Sigmoid colon (tissue), 7 donors: Measurements from ENCODE around the gene AHNAK2. TPM values are rescaled to one million over a fixed set of nuclear protein-coding genes. Genes with fewer than 3 reads are reported as not detected.

Source experiments
- DNase-seq: peaks from one replicate; pipeline ENCODE4 v3.0.0-alpha.2; 2019
- H3K27ac ChIP-seq, 4 donors: fragments of 200-600 bp; sonication (generic); one replicate each; pipeline ENCODE4 v1.5.1; 2016 to 2019; ENCODE audit warnings: mild to moderate bottlenecking in 1 of 4
- H3K27me3 ChIP-seq, 3 donors: fragments of 200-600 bp; sonication (generic); one replicate each; pipeline ENCODE4 v1.5.1; 2019; ENCODE audit warnings: mild to moderate bottlenecking in 1 of 3
- H3K36me3 ChIP-seq, 4 donors: fragments of 200-600 bp; sonication (generic); one replicate each; pipeline ENCODE4 v1.5.1; 2016 to 2019
- H3K4me1 ChIP-seq, 4 donors: fragments of 200-600 bp; sonication (generic); one replicate each; pipeline ENCODE4 v1.5.1; 2017 to 2019
- H3K4me3 ChIP-seq, 4 donors: fragments of 200-600 bp; sonication (generic); one replicate each; pipeline ENCODE4 v1.5.1; 2017 to 2019; ENCODE audit warnings: mild to moderate bottlenecking in 2 of 4, moderate library complexity in 1 of 4
- H3K9me3 ChIP-seq, 4 donors: fragments of 200-600 bp in 3 of 4; sonication (generic) in 3 of 4; one replicate each; pipeline versions ENCODE4 v1.5.1 to v1.6.1; 2013 to 2019
- EP300 ChIP-seq, 4 donors: sonication (generic); formaldehyde crosslinking; IDR thresholded peaks; one replicate each; pipeline ENCODE4 v1.6.1; 2017; ENCODE audit warnings: antibody characterized with exemption in 4 of 4
- POLR2A ChIP-seq, 2 donors: fragments of 450-650 bp; IDR thresholded peaks; one replicate each; pipeline ENCODE4 v1.6.1; 2016; ENCODE audit warnings: antibody characterized with exemption in 2 of 2, mild to moderate bottlenecking in 2 of 2, moderate library complexity in 2 of 2
- POLR2AphosphoS5 ChIP-seq, 4 donors: sonication (generic); formaldehyde crosslinking; IDR thresholded peaks; one replicate each; pipeline ENCODE4 v1.6.1; 2017; ENCODE audit warnings: antibody characterized with exemption in 4 of 4
- WGBS, 2 donors: extraction: QIAGEN DNeasy Blood & Tissue Kit; methylation state at CpG; one replicate each; pipeline ENCODE4 v1.1.7; 2013; 5-methylcytosine and 5-hydroxymethylcytosine counted together
- intact Hi-C: fragments of 100-400 bp; cut with DNase I; formaldehyde crosslinking; loops from one replicate; pipeline ENCODE4 v1.15.1; 2023
- polyA plus RNA-seq, 3 donors: library from polyadenylated mRNA; stranded (reverse); fragments of 200-250 nt; gene quantifications; one replicate each; pipeline ENCODE4 v1.2.3, GENCODE V29; 2013
- total RNA-seq, 4 donors: library from RNA; depleted of rRNA; stranded (reverse); fragments of >200 nt; gene quantifications; one replicate each; pipeline ENCODE4 v1.1.0, GENCODE V29; 2016
- TF ChIP-seq, protein P1 (sequence below), 4 experiments: fragments of 450-650 bp in 3 of 4; fragments of 200-600 bp in 1 of 4; IDR thresholded peaks; one replicate each; pipeline ENCODE4 v1.5.1; 2016 to 2019; ENCODE audit warnings: antibody characterized with exemption in 4 of 4, mild to moderate bottlenecking in 3 of 4, moderate library complexity in 2 of 4
- donor health status: healthy with polysubstance abuse.
- donor health status: Bipolar disorder and iron deficiency.
- donor health status: healthy.

AHNAK2 gene
- total and polyA plus RNA-seq, 7 donors: 0.23 to 218 (median 81.9) TPM

GRCh38 chr14:104937161-104937560 lies 41.0 kb downstream of the AHNAK2 start:
- no peak overlapping the region for H3K4me3 ChIP-seq
- TF ChIP-seq POLR2AphosphoS5 (IDR thresholded peaks at IDR 0.05) (no peak), EP300 (IDR thresholded peaks at IDR 0.05) (no peak), POLR2A (IDR thresholded peaks at IDR 0.05) (no peak)
- TF ChIP-seq, protein P1, sequence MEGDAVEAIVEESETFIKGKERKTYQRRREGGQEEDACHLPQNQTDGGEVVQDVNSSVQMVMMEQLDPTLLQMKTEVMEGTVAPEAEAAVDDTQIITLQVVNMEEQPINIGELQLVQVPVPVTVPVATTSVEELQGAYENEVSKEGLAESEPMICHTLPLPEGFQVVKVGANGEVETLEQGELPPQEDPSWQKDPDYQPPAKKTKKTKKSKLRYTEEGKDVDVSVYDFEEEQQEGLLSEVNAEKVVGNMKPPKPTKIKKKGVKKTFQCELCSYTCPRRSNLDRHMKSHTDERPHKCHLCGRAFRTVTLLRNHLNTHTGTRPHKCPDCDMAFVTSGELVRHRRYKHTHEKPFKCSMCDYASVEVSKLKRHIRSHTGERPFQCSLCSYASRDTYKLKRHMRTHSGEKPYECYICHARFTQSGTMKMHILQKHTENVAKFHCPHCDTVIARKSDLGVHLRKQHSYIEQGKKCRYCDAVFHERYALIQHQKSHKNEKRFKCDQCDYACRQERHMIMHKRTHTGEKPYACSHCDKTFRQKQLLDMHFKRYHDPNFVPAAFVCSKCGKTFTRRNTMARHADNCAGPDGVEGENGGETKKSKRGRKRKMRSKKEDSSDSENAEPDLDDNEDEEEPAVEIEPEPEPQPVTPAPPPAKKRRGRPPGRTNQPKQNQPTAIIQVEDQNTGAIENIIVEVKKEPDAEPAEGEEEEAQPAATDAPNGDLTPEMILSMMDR (IDR thresholded peaks at IDR 0.05): no peak

DNA sequence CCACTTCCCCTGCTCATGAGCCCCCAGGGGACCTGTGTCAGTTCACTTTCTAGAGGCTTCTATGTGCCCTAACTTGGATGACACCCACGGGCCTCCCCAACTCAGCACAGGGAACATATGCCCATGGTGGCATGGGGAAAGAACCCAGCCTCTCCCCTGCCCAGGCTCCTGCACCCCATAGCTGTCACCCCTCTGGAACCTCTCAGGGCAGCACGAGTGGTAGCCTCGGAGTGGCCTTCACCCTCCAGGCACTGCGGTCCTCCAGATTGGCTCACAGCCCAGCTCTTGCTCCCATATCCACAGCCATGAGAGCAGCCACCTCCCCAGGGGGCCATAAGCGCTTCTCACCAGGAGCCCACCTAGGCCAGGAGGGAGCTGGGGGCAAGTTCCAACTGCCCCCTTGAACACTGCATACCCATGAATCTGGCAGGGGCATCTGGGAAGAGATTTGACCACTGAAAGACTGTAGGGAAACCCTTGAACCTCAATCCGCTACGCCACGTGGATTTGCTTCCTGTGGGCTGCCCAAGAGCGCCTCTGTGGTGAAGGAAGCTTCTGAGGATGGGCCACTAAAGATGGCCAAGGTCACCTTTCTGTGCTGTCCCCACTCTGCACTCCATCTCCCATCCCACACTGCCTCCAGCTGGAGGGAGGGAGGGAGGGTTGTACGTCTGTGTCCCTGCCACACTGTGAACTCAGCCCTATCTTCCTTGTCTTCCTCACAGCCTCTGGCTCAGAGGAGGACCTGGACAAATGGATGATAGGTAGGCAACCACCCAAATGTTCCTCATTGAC lies 41.6 kb downstream of the AHNAK2 start:
- DNase-seq: peak; percentile 58
- 66 to 70% methylated on average over 10 of the region's 10 CpGs for WGBS, 2 donors
- Histone ChIP-seq H3K4me3 (no peak overlapping the region), H3K27me3 (no peaks in the 10 kb centered on the region), H3K4me1 (peaks cover 0 to 23% (median 20%) of the 10 kb centered on the region in 4 donors), H3K36me3 (peaks cover 0 to 31% (median 15%) of the 10 kb centered on the region in 4 donors), H3K9me3 (no peaks in the 10 kb centered on the region), H3K27ac (no peak overlapping the region)
- intact Hi-C loops: no loop called here
- TF ChIP-seq EP300 (IDR thresholded peaks at IDR 0.05) (no peak), POLR2A (IDR thresholded peaks at IDR 0.05) (no peak), POLR2AphosphoS5 (IDR thresholded peaks at IDR 0.05) (no peak)
- TF ChIP-seq, protein P1 (IDR thresholded peaks at IDR 0.05): no peak

More at GRCh38 chr14:104937161-104937560, 41.0 kb downstream of the AHNAK2 start:
- Histone ChIP-seq H3K4me1 (peaks cover 0 to 17% (median 17%) of the 10 kb centered on the region in 4 donors), H3K9me3 (no peaks in the 10 kb centered on the region), H3K27me3 (no peaks in the 10 kb centered on the region), H3K27ac (no peak overlapping the region), H3K36me3 (peaks cover 0 to 37% (median 18%) of the 10 kb centered on the region in 4 donors)
- WGBS, 2 donors: 69 to 81% methylated on average over 4 of the region's 4 CpGs
- no peak for DNase-seq
- intact Hi-C loops: no loop called here

GRCh38 chr14:104935955-104936354 lies 42.2 kb downstream of the AHNAK2 start:
- TF ChIP-seq EP300 (IDR thresholded peaks at IDR 0.05) (no peak), POLR2A (IDR thresholded peaks at IDR 0.05) (no peak), POLR2AphosphoS5 (IDR thresholded peaks at IDR 0.05) (no peak)
- TF ChIP-seq, protein P1 (IDR thresholded peaks at IDR 0.05): no peak
- no peaks in the 10 kb centered on the region for H3K9me3 ChIP-seq
- no peak overlapping the region for H3K4me3 ChIP-seq
- H3K27ac ChIP-seq: no peak overlapping the region
- peaks cover 0 to 23% (median 20%) of the 10 kb centered on the region in 4 donors for H3K4me1 ChIP-seq
- H3K27me3 ChIP-seq: no peaks in the 10 kb centered on the region
- WGBS, 2 donors: 33 to 100% methylated on average over 2 of the region's 2 CpGs
- intact Hi-C loops: no loop called here
- peaks cover 0 to 25% (median 12%) of the 10 kb centered on the region in 4 donors for H3K36me3 ChIP-seq
- no peak for DNase-seq

- Histone ChIP-seq H3K9me3 (no peaks in the 10 kb centered on the region), H3K36me3 (peaks cover 0 to 17% (median 10%) of the 10 kb centered on the region in 4 donors), H3K4me3 (no peak overlapping the region), H3K27ac (peak overlapping the region in 1 of 4 donors; percentile 24), H3K4me1 (peaks cover 0 to 23% (median 20%) of the 10 kb centered on the region in 4 donors), H3K27me3 (no peaks in the 10 kb centered on the region)
- WGBS, 2 donors: 65 to 81% methylated on average over 3 of the region's 3 CpGs
- intact Hi-C loops: no loop called here
- TF ChIP-seq EP300 (IDR thresholded peaks at IDR 0.05) (no peak), POLR2AphosphoS5 (IDR thresholded peaks at IDR 0.05) (no peak), POLR2A (IDR thresholded peaks at IDR 0.05) (no peak)
- TF ChIP-seq, protein P1 (IDR thresholded peaks at IDR 0.05): no peak
- no peak for DNase-seq
Observed at GRCh38 chr14:104935026-104935650, 43.0 kb downstream of the AHNAK2 start.
